GM23248 (cell line): ENCODE results near the gene SAG.

Experiments
- EZH2 ChIP-seq: fragments of 200-600 bp; sonication (generic); IDR thresholded peaks from 2 replicates; pipeline ENCODE4 v1.6.1; 2018; ENCODE audit warnings: antibody characterized with exemption, mild to moderate bottlenecking; ENCODE audit not compliant: insufficient read depth, poor library complexity, severe bottlenecking
- EZH2phosphoT487 ChIP-seq: fragments of 200-600 bp; sonication (generic); IDR thresholded peaks from 2 replicates; pipeline ENCODE4 v1.6.1; 2018; ENCODE audit warnings: antibody characterized with exemption, moderate library complexity, mild to moderate bottlenecking, low read depth; ENCODE audit not compliant: insufficient read depth

DNA sequence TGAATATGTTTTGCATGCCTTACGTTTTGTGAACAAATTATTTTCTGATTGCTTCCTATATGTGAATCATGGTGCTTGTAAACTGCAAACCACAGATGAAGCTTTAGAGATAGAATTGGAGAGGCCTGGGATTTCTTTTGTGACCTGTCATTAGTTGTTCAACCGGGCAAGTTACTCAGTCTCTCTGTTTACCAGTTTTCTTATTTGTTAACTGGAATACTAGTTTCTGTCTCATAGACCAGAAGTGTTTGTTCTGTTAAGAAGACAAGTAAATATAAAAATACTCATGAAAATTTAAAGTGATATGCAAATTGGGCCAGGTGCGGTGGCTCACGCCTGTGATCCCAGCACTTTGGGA lies 74.0 kb downstream of the SAG start:
- TF ChIP-seq EZH2phosphoT487 (no peak), EZH2 (no peak)
